Embryonic facial prominence (tissue), 1 donor: ENCODE data around the gene SELP.

Source experiments
- DNase-seq: peaks from one replicate; pipeline ENCODE4 v3.0.0-alpha.2; 2016; ENCODE audit errors: extremely low spot score

Gene SELP

GRCh38 chr1:169620565-169620964 is 9.4 kb downstream of the SELP start:
- DNase-seq = no peak

GRCh38 chr1:169618367-169618766 is 11.6 kb downstream of the SELP start:
- no peak for DNase-seq

- no peak for DNase-seq
These were observed 14.1 kb downstream of the SELP start for GRCh38 chr1:169615803-169616202.

- DNase-seq = no peak
These were observed 19.1 kb downstream of the SELP start for GRCh38 chr1:169610858-169611257.

- no peak for DNase-seq
These were observed 19.8 kb downstream of the SELP start for GRCh38 chr1:169610108-169610507.

GRCh38 chr1:169608226-169608625 is 21.7 kb downstream of the SELP start:
- no peak for DNase-seq

GRCh38 chr1:169604781-169605560 is 25.0 kb downstream of the SELP start:
- DNase-seq = no peak

- DNase-seq = no peak
These were observed 28.6 kb downstream of the SELP start for GRCh38 chr1:169601096-169601881.

- DNase-seq = peak; percentile 9
These were observed 33.9 kb downstream of the SELP start for GRCh38 chr1:169595764-169596711.

GRCh38 chr1:169594391-169594790 is 35.5 kb downstream of the SELP start:
- DNase-seq = no peak

- no peak for DNase-seq
These were observed 39.0 kb downstream of the SELP start for GRCh38 chr1:169590932-169591331.

GRCh38 chr1:169588785-169589485 is 41.0 kb downstream of the SELP start:
- DNase-seq = no peak

- no peak for DNase-seq
These were observed 41.8 kb downstream of the SELP start for GRCh38 chr1:169588112-169588511.

- no peak for DNase-seq
These were observed 43.3 kb downstream of the SELP start, which contains the start of gene F5 for GRCh38 chr1:169586395-169587255. Gene F5 (minus strand): TSS chr1:169586481. CDS start chr1:169586386, 95 bp downstream.

GRCh38 chr1:169586067-169586394 is 43.9 kb downstream of the SELP start:
- DNase-seq = no peak

- no peak for DNase-seq
These were observed 44.7 kb downstream of the SELP start for GRCh38 chr1:169585181-169585580.

- no peak for DNase-seq
These were observed 45.3 kb downstream of the SELP start for GRCh38 chr1:169584483-169585144.

- DNase-seq = no peak
These were observed 51.8 kb downstream of the SELP start for GRCh38 chr1:169577981-169578738.

- no peak for DNase-seq
These were observed 53.0 kb downstream of the SELP start for GRCh38 chr1:169576935-169577331.
